K562 (cell line): ENCODE results near the gene CDCP2. TPM values are rescaled to one million over a fixed set of nuclear protein-coding genes. Genes with fewer than 3 reads are reported as not detected.

ENCODE experiments used
- ATAC-seq: fragments of 200-7000 bp; cut with Tn5 transposase; 3 replicates; pipeline ENCODE4 v1.9.1; 2020; ENCODE audit warnings: moderate library complexity
- BruUV-seq: library from RNA; stranded (reverse); fragments of 400-500 nt; replicated peaks from 2 replicates; lab custom pipeline; 2021; lab: Mats Ljungman, UMichigan
- CTCF ChIA-PET: fragments of 300-600 bp; formaldehyde crosslinking; extraction: SDS; loops from one replicate; lab custom pipeline; 2021; ENCODE audit warnings: low intra/inter-chr PET ratio; lab: Yijun Ruan, JAX
- POLR2A ChIA-PET: fragments of 300-600, 350-650 bp; sonication (Branson Sonifier 250); formaldehyde crosslinking; extraction: SDS; loops from one replicate; lab custom pipeline; 2021; ENCODE audit warnings: antibody characterized with exemption, inconsistent platforms; lab: Yijun Ruan, JAX
- DNase-seq, 4 experiments: peaks; one replicate each; pipeline versions ENCODE4 v3.0.0 to v3.0.0-alpha.2; 2011 to 2018; ENCODE audit warnings: low spot score in 3 of 4, mixed read lengths in 3 of 4; ENCODE audit errors: extremely low read depth in 1 of 4
- FAIRE-seq: peaks from 2 replicates; lab custom pipeline; 2011; peaks lifted over from hg19 to GRCh38; lab: Jason Lieb, UNC
- H2AFZ ChIP-seq: 2 replicates; pipeline ENCODE4 v1.6.0; 2011; ENCODE audit warnings: low read depth, low read length, control low read depth, inconsistent platforms
- H3K27ac ChIP-seq: fragments of 200-600 bp; 3 replicates; pipeline ENCODE4 v1.8.0; 2011; ENCODE audit warnings: low read depth, mild to moderate bottlenecking, control low read depth, inconsistent platforms, low read length, moderate library complexity, mixed read lengths; ENCODE audit errors: extremely low read depth
- H3K27me3 ChIP-seq, 2 experiments: fragments of 300-600 bp in 1 of 2; 2 replicates in 1 of 2; 3 replicates in 1 of 2; pipeline versions ENCODE4 v1.6.0 to v1.8.0; 2011; ENCODE audit warnings: inconsistent platforms in 2 of 2, low read length in 2 of 2, mild to moderate bottlenecking in 1 of 2, mixed read lengths in 1 of 2, moderate library complexity in 1 of 2; ENCODE audit not compliant: control insufficient read depth in 2 of 2, insufficient read depth in 2 of 2
- H3K36me3 ChIP-seq: fragments of 300-600 bp; 3 replicates; pipeline ENCODE4 v1.8.0; 2011; ENCODE audit warnings: mild to moderate bottlenecking, low read length, inconsistent platforms; ENCODE audit not compliant: control insufficient read depth, insufficient read depth
- H3K4me1 ChIP-seq, 2 experiments: fragments of 200-600 bp in 1 of 2; replicated peaks in 1 of 2; 2 replicates in 1 of 2; 3 replicates in 1 of 2; pipeline versions ENCODE4 v1.5.1 to v1.8.0; 2011; ENCODE audit warnings: inconsistent platforms in 2 of 2, low read length in 2 of 2, mild to moderate bottlenecking in 1 of 2, mixed read lengths in 1 of 2, moderate library complexity in 1 of 2; ENCODE audit not compliant: control insufficient read depth in 2 of 2, insufficient read depth in 2 of 2
- H3K4me2 ChIP-seq: 2 replicates; pipeline ENCODE4 v1.6.1; 2011; ENCODE audit warnings: low read length, control low read depth, inconsistent platforms, mixed read lengths; ENCODE audit not compliant: insufficient read depth
- H3K4me3 ChIP-seq: fragments of 200-600 bp; sonication (generic), shearing (Covaris generic); 2 replicates; pipeline ENCODE4 v1.5.1; 2016; ENCODE audit warnings: control low read depth, inconsistent platforms
- H3K79me2 ChIP-seq: fragments of 200-600 bp; 3 replicates; pipeline ENCODE4 v1.8.0; 2011; ENCODE audit warnings: low read length, inconsistent platforms; ENCODE audit not compliant: control insufficient read depth, insufficient read depth
- H3K9ac ChIP-seq, 2 experiments: 2 replicates each; pipeline versions ENCODE4 v1.6.0 to v1.6.1; 2011; ENCODE audit warnings: low read depth in 2 of 2, low read length in 2 of 2, control low read depth in 1 of 2, inconsistent platforms in 1 of 2, mild to moderate bottlenecking in 1 of 2, mixed read lengths in 1 of 2; ENCODE audit not compliant: insufficient read depth in 1 of 2
- H3K9me1 ChIP-seq: one replicate; pipeline ENCODE4 v1.6.0; 2011; ENCODE audit warnings: inconsistent platforms, mild to moderate bottlenecking, low read length, moderate library complexity; ENCODE audit not compliant: control insufficient read depth, insufficient read depth
- H3K9me3 ChIP-seq: replicated peaks from 2 replicates; pipeline ENCODE4 v1.5.1; 2011; ENCODE audit warnings: low read depth, low read length, inconsistent platforms; ENCODE audit not compliant: control insufficient read depth, insufficient read depth
- H4K20me1 ChIP-seq: replicated peaks from 2 replicates; pipeline ENCODE4 v1.6.1; 2011; ENCODE audit warnings: low read length, inconsistent platforms, mixed read lengths; ENCODE audit not compliant: control insufficient read depth, insufficient read depth
- CBFA2T2 ChIP-seq: fragments of 450-650 bp; conservative IDR thresholded peaks from 2 replicates; pipeline ENCODE4 v1.6.1; 2017; ENCODE audit warnings: mild to moderate bottlenecking
- GTF2A2 ChIP-seq: IDR thresholded peaks from 2 replicates; pipeline ENCODE4 v1.6.1; 2016; ENCODE audit warnings: mild to moderate bottlenecking, missing genetic modification characterization, missing compliant biosample characterization
- MGA ChIP-seq: fragments of 450-650 bp; IDR thresholded peaks from 2 replicates; pipeline ENCODE4 v1.6.1; 2016; ENCODE audit warnings: mild to moderate bottlenecking, moderate library complexity
- MNT ChIP-seq, 2 experiments: fragments of 450-650 bp; conservative IDR thresholded peaks; 2 replicates each; pipeline ENCODE4 v1.6.1; 2017; ENCODE audit warnings: mild to moderate bottlenecking in 2 of 2, moderate library complexity in 2 of 2
- RBM22 ChIP-seq: fragments of 200-400 bp; formaldehyde crosslinking; IDR thresholded peaks from 2 replicates; pipeline ENCODE4 v1.6.1; 2018; ENCODE audit warnings: low read length, low read depth; ENCODE audit not compliant: poor library complexity, severe bottlenecking
- SMAD4 ChIP-seq: fragments of 250-450 bp; sonication (Bioruptor Pico); conservative IDR thresholded peaks from 2 replicates; pipeline ENCODE4 v1.8.0; 2021; ENCODE audit warnings: inconsistent platforms, mild to moderate bottlenecking, moderate library complexity
- SRSF9 ChIP-seq: fragments of 200-400 bp; formaldehyde crosslinking; IDR thresholded peaks from 2 replicates; pipeline ENCODE4 v1.6.1; 2017; ENCODE audit warnings: low read depth, low read length, borderline replicate concordance
- TCF3 ChIP-seq: sonication (generic); formaldehyde crosslinking; IDR thresholded peaks from 2 replicates; pipeline ENCODE4 v1.4.0; 2020; ENCODE audit warnings: mild to moderate bottlenecking, missing genetic modification reagents
- ZNF384 ChIP-seq: IDR thresholded peaks from 2 replicates; pipeline ENCODE4 v1.6.1; 2012; ENCODE audit warnings: low read depth, low read length, improper control_type of control experiment
- ZSCAN29 ChIP-seq: fragments of 450-650 bp; IDR thresholded peaks from 2 replicates; pipeline ENCODE4 v1.6.1; 2017
- WGBS: fragments of 100-300 bp; shearing (Covaris generic); methylation state at CpG from one replicate; pipeline ENCODE4 v1.1.6; 2016; ENCODE audit warnings: low coverage, mixed read lengths; ENCODE audit not compliant: insufficient coverage; ENCODE audit errors: missing lambda C conversion rate; 5-methylcytosine and 5-hydroxymethylcytosine counted together
- in situ Hi-C: fragments of 300-500 bp; cut with MboI; formaldehyde crosslinking; loops from 4 replicates; pipeline ENCODE4 v1.15.0; 2018; ENCODE audit warnings: inconsistent platforms, mixed read lengths
- intact Hi-C: fragments of 100-400 bp; cut with micrococcal nuclease; formaldehyde crosslinking; loops from 2 replicates; pipeline ENCODE4 v1.14.2; 2022
- polyA plus RNA-seq, 8 experiments: library from polyadenylated mRNA; depleted of rRNA in 4 of 8; stranded (reverse) in 5 of 8; unstranded in 3 of 8; fragments of >200 nt; fragmentation: Nextera tagmentation in 2 of 8; fragmentation: Illumina TruSeq in 1 of 8; extraction: Ambion mirVana in 2 of 8; extraction: Trizol in 1 of 8; gene quantifications; 2 replicates each; pipeline versions ENCODE4 v1.2.1 to v1.2.3, GENCODE V29; 2011 to 2014; ENCODE audit warnings: inconsistent platforms in 1 of 8, missing spikeins in 1 of 8
- total RNA-seq, 7 experiments: library from RNA; depleted of rRNA in 6 of 7; stranded (reverse); fragments of >200 nt in 6 of 7; fragmentation: Illumina TruSeq in 2 of 7; extraction: Trizol in 2 of 7; gene quantifications; 2 replicates each; pipeline versions ENCODE4 v1.2.1 to v1.2.3, GENCODE V29; 2011 to 2021; ENCODE audit warnings: low replicate concordance in 1 of 7

Gene CDCP2
- total and polyA plus RNA-seq, 9 of the 15 experiments (the other 6 are each of a cell fraction or from before 2014, with no cell fraction given): not detected

GRCh38 chr1:54163573-54163972 is 10.8 kb upstream of the CDCP2 start:
- ATAC-seq: peak; percentile 74
- FAIRE-seq: peak; percentile 82
- H4K20me1 ChIP-seq: no peaks in the 10 kb centered on the region
- intact Hi-C loops: no loop called here
- WGBS: 20% methylated on average over 5 of the region's 5 CpGs
- H3K4me3 ChIP-seq: no peak overlapping the region
- 0 out of 3 replicates have a peak overlapping the region, but pooled peaks have one; percentile 13 for H3K27ac ChIP-seq
- peak; percentile 69 to 84 (median 72) for DNase-seq
- no peaks in the 10 kb centered on the region for H3K9me1 ChIP-seq
- no peaks in the 10 kb centered on the region for H3K79me2 ChIP-seq
- H3K36me3 ChIP-seq: no peaks in the 10 kb centered on the region
- peaks cover 14 to 20% of the 10 kb centered on the region in 2 experiments; a peak in 4 of 5 replicates for H3K4me1 ChIP-seq
- ChIA-PET POLR2A (interaction anchor here (0.7 to 2.8 kb wide), 8 partner anchors 9 to 38 kb away, joined by 3 to 15 read pairs (median 4); partner anchors contain the start of gene CDCP2), CTCF (no interaction called here)
- in situ Hi-C loops: no loop called here
- BruUV-seq: no TSS peak
- peak overlapping the region; percentile 13; the same call in 1 of the 2 replicates for H3K4me2 ChIP-seq
- no peaks in the 10 kb centered on the region for H3K9me3 ChIP-seq
- H2AFZ ChIP-seq: peak overlapping the region; percentile 51
- H3K27me3 ChIP-seq: no peaks in the 10 kb centered on the region
- H3K9ac ChIP-seq: peak overlapping the region in 1 of 2 experiments; percentile 32; a peak in 1 of 4 replicates
- TF ChIP-seq CBFA2T2 (0 out of 2 replicates have a peak, but pooled peaks have one; percentile 27), ZSCAN29 (no peak), MNT (conservative IDR thresholded peaks at IDR 0.05) (0 out of 4 replicates have a peak, but pooled peaks of 1 of the 2 experiments have one; percentile 48), MGA (peak; percentile 94), SMAD4 (CRISPR knock-in tag) (peak; percentile 45), SRSF9 (no peak), TCF3 (CRISPR knock-in tag) (peak; percentile 61), ZNF384 (no peak), RBM22 (no peak), GTF2A2 (tag) (no peak)
